HG03097 (cell line): ENCODE results near the gene GRAMD1A.
"Not testable (repeated sequence)": the region's sequence is repeated elsewhere in the genome, so short reads cannot be mapped to it uniquely, and the experiment has no call there.

Source experiments
- ATAC-seq: cut with Tn5 transposase; IDR thresholded peaks from one replicate; pipeline ENCODE4 v1.9.1; 2021; ENCODE audit not compliant: unreplicated experiment, low FRiP score

GRAMD1A gene

DNA sequence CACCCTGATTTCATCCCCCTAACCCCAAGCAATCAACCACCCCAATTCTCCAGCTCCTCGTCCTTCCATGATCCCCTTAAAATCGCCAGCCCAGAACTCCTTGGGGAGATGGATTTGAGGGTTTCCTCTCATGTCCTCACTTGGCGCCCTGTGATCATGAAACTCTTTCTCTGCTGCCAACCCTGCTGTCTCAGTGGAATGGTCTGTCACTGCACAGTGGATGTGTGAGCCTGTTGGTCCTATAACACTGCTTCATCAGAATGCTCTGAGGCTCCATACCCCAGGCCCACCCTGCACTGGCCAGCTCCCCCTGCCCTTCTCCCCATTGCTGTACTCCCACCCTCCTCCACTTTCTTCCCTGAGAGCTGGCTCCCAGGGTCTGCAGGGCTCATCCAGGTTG is 23.5 kb upstream of the GRAMD1A start:
- no peak for ATAC-seq

DNA sequence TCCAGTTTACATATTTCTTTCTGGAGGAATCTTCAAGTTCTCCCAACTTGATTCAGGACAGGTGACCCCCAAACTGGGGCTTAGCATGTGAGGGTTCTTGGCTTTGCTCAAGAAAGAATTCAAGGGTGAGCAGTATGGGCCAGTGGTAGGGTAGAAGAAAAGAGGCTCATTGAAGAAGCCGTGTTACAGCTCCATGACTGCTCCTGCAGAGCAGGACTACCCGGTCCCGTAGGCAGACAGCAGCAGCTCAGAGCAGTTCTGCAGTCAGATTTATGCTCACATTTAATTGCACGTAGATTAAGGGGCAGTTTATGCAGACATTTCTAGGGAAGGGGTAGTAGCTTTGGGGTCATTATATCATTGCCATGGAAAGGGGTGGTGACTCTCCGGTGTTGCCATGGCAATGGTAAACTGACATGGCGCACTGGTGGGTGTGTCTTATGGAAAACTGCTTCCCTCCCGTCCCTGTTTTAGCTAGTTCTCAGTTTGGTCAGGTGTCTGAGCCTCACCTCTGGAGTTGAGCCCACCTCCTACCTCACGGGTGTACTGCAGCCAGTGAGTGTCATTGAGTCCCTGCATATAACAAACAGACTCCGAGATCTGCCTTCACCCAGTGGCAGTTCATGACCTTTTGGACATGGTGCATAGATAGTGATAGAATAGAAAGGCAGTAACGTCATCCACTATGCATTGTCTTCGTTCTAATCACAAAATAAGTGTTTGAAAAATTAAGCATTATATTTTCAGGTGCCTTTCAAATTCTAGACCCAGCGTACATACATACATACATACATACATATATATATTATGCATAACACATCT is 20.1 kb upstream of the GRAMD1A start:
- ATAC-seq = no peak

GRCh38 chr19:34982275-34982674 is 17.8 kb upstream of the GRAMD1A start:
- no peak for ATAC-seq

DNA sequence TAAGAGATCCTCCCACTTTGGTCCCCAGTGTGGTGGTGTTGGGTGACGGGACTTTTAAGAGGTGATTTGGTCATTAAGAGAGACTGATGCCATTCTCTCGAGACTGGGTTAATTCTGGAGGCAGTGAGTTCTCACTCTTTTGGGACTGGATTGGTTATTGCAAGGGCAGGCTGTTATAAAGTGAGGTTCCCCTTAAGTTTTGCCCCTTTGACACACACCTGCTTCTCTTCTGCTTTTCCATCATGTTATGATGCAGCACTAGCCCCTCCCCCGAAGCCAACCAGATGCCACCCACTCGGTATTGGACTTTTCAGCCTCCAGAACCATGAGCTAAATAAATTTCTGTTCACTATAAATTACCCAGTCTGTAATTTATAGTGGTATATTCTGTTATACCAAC is 16.3 kb upstream of the GRAMD1A start:
- no peak for ATAC-seq

DNA sequence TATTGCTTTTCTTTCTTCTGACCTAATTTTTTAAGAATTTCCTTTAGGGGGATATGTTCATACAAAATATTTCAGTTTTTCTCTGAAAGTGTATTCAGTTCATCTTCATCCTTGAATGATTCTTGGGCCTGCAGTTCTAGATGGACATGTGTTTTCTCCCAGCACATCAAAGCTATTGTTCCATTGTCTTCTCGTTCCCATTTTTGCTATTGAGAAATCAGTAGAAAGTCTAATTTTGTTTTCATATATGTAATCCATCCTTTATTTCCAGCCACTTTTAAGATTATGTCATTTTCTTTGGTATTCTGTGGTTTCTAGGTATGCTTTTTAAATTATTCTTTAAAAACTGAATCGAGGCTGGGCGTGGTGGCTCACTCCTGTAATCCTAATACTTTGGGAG is 15.8 kb upstream of the GRAMD1A start:
- ATAC-seq = no peak

- no peak for ATAC-seq
These were observed 14.7 kb upstream of the GRAMD1A start for GRCh38 chr19:34985249-34986022.

- ATAC-seq = no peak
These were observed 12.0 kb upstream of the GRAMD1A start for GRCh38 chr19:34988119-34988518.

DNA sequence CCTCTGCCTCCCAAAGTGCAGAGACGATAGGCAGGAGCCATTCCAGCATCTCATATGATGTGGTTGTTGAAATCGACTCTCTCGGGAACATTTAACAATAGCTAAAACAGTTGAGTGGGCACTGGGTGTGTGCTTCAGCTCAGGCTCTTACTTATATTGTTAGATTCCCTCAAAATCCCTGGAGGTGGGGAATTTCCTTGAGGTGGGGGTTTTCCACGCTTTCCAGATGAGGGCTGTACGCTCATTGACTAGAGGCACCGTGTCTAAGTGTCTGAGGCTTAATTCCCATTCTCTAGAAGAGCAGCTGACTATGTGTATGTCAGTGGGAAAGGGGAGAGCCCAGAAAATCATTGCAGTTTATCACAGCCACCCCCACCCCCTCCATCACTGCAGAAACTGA is 10.8 kb upstream of the GRAMD1A start:
- no peak for ATAC-seq

DNA sequence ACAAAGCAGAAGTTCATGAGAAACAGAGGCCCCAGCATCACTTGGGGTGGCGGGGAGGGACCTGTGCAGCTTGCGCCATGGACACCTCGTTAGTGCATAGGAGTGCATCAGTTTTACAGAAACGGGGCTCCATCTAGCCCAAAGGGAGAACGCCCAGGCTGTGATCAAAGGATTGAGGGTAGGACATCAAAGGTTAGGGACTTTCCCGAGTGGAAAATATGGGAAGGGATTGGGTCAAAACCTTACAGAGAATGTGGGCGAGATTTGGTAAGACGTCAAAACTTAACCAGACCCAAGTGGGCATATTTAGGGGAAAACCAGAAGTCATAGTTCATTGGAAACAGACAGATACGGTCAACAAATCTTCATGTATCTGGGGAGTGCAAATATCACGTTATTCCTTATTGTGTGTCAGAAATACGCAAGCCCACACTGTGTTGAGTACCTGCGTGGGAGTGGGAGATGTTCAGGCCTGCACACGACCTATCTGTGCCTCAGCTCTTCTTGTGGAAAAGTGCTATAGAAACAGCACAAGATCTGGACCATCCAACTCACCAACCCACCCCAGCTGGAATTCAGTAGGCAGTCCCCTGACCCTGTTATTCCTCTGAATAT is 9.4 kb upstream of the GRAMD1A start:
- no peak for ATAC-seq

DNA sequence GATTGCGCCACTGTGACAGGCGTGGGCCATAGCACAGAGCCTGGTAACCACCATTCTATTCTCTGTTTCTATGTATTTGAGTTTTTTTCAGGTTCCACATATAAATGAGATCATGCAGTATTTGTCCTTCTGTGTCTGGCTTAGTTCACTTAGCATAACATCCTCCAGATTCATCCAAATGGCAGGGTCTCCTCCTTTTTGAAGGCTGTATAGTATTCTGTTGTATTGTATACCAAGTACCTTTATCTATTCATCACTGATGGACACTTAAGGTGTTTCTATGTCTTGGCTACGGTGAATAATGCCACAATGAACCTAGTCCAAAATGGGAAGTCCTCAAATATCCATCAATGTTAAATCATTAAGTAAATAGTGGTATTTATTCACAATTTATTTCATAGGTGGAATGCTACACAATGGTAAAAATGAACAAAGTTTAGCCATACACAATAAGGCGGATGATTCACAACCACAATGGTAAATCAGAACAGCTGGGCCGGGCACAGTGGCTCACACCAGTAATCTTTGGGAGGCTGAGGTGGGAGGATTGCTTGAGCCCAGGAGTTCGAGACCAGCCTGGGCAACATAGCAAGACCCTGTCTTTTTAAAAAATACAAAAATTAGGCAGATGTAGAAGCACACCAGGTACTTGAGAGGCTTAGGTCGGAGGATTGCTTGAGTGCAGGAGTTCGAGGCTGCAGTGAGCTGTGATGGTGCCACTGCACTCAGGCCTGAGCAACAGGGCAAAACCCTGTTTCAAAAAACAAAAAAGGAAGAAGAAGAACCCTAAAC is 8.4 kb upstream of the GRAMD1A start:
- no peak for ATAC-seq

- ATAC-seq = not testable (repeated sequence)
These were observed 7.5 kb upstream of the GRAMD1A start for GRCh38 chr19:34992582-34992981.

- ATAC-seq = no peak
These were observed 5.9 kb upstream of the GRAMD1A start for GRCh38 chr19:34994286-34994642.

- no peak for ATAC-seq
These were observed 5.2 kb upstream of the GRAMD1A start for GRCh38 chr19:34994643-34995541.

- no peak for ATAC-seq
These were observed 4.6 kb upstream of the GRAMD1A start for GRCh38 chr19:34995551-34995950.

DNA sequence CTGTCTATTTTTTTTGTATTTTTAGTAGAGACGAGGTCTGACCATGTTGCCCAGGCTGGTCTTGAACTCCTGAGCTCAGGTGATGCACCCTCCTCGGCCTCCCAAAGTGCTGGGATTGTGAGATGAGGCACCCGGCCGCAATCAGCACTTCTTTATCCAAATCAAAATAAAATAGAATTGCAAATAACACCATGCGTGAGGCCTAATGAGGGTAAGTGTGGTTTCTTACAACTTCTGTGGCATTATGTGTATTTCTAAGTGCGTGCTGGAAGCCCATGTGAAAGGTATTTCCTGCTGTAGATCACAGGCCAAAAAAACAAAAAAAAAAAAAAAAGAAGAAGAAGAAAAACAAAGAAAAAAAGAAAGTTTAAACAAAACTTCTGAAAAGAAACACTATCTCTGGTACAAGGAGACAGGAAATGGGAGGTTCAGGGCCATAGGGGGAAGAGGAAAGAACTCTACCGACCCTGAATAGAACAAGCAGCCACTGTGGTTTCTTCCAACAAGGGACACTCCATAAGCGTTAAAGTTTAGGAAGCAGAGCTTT is 3.0 kb upstream of the GRAMD1A start:
- no peak for ATAC-seq

GRCh38 chr19:34998224-34998623 is 1.9 kb upstream of the GRAMD1A start:
- ATAC-seq = not testable (repeated sequence)

- ATAC-seq = no peak
These were observed 1.2 kb upstream of the GRAMD1A start for GRCh38 chr19:34998777-34999497.

GRCh38 chr19:35000338-35000646 is 169 bp downstream of the GRAMD1A start:
- no peak for ATAC-seq
